GM15510 (cell line): Measurements from ENCODE around the gene SPEF2.

Experiments
- POLR2A ChIP-seq: IDR thresholded peaks from 3 replicates; pipeline ENCODE4 v1.6.1; 2011; ENCODE audit warnings: borderline replicate concordance; ENCODE audit not compliant: insufficient read length; ENCODE audit errors: extremely low read depth

The SPEF2 gene

DNA sequence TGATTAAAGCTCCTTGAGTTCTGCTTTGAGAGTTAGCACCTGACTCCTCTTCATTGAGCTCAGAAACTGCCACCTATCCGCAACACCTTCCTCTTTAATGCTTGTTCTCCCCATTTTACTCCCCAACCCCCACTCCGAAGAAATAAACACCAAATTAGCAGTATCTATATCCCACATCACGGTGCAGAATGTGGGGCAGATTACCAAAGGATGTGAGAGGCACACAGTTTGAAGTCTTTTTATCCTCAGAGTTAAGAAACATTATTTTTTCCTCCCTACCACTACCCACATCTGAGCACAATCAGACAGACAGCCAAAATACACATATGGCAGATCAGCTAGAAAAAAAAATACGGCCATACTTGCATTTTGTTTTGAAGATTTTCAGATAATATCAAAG, 212.9 kb downstream of the SPEF2 start:
- TF ChIP-seq POLR2A = no peak

DNA sequence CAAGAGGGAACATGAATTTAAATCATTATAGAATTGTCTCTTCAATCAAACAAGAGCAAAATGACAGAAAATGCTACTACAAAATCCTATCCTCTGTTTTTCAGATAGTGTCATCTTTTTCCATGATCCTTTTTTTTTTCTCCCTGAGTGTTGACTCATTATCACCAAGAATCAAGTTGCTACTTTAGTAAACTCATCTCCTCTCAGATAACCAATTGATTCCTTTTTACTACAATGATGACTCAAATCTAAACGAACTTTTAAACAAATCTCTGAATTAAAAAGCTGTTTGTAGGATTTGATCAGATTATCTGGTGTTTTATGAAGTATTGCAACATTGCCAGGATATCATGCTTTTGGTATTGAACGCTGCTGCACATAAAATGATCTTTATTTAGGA, 215.1 kb downstream of the SPEF2 start:
- TF ChIP-seq POLR2A = no peak

DNA sequence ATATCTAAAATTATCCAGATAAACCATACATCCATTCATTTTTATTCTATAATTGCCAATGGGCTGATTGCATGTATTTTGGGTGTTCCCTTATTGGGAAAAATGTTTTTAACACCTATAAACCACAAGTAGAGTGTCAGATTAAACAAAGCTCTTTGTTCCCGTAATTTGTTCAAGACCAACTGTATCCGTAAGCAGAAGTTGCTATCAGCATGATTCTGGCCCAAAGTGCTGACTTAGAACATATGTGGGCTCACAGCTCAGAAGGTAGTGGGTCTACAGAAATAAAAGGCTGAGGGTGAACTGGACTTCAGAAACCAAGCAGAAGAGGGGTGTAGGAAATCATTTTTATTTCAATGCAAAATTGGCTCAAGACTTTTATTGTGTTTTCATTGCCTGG, 215.6 kb downstream of the SPEF2 start:
- TF ChIP-seq POLR2A = no peak

DNA sequence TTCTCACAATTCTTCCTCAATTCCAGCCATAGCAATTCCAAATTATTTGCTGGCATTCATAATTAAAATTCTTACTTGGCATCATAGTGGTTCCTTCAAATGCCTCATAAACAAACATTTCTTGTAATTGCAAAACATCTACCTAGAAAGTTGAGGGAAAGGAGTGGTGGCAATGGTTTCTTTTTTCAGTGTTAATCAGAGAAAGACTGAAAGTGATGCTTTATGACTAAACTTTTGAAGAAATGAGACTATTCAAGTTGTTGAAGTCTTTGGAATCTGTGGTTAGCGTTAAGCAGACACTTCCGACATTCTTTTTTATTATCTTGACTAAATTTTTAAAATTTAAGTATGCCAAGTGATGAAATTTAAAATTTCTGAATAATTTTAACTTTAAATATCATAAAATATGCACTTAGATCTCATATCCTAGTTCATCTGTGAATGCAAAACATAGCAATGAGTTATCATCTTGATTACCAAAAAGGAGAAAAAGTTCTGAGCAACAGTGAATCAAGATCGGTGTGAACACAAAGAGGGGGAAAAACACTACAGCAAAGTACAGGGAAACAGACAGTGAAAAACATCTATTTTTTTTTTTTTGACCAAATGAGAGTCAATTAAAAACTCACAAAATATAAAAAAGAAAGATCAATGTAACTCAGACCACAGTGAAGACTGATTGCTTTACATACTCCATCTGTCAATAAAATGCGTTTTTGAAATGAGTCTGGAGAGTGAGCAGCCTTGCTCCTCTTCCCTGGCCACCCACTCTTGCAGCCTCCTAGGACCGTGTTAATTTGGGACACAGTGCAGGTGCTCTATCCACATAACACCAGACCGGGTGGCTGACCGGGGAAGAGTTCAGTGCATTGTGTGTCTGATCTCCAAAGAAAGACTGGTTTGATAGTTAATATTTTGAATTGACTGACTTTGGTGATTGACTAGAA, 218.4 kb downstream of the SPEF2 start:
- no peak for TF ChIP-seq POLR2A

GRCh38 chr5:35838370-35839042, 220.8 kb downstream of the SPEF2 start:
- no peak for TF ChIP-seq POLR2A

GRCh38 chr5:35842856-35843255, 225.2 kb downstream of the SPEF2 start:
- TF ChIP-seq POLR2A = no peak

- TF ChIP-seq POLR2A = no peak
Observed at GRCh38 chr5:35847491-35847890, 229.8 kb downstream of the SPEF2 start.

- no peak for TF ChIP-seq POLR2A
Observed at GRCh38 chr5:35847961-35848360, 230.3 kb downstream of the SPEF2 start.

DNA sequence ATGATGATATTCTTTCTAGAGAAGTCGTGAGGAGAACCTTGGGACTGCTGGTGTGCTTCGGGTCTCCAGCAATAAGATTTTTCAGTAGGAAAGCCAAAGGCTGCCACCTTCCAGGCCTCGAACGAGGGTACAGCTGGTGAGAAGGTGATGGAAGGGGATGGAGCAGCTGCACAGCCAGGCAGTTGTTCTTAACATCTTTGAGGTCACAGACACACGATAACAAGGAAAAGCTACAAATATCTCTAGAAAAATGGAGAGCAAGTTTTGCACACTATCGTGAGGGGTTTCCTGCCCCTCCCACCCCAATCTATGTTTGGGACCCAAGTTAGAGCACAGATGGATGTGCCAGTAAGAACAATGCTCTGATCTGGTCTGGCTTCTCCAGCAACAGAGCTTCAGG, 232.2 kb downstream of the SPEF2 start:
- TF ChIP-seq POLR2A = no peak

- no peak for TF ChIP-seq POLR2A
Observed at GRCh38 chr5:35850967-35851680, 233.5 kb downstream of the SPEF2 start.

DNA sequence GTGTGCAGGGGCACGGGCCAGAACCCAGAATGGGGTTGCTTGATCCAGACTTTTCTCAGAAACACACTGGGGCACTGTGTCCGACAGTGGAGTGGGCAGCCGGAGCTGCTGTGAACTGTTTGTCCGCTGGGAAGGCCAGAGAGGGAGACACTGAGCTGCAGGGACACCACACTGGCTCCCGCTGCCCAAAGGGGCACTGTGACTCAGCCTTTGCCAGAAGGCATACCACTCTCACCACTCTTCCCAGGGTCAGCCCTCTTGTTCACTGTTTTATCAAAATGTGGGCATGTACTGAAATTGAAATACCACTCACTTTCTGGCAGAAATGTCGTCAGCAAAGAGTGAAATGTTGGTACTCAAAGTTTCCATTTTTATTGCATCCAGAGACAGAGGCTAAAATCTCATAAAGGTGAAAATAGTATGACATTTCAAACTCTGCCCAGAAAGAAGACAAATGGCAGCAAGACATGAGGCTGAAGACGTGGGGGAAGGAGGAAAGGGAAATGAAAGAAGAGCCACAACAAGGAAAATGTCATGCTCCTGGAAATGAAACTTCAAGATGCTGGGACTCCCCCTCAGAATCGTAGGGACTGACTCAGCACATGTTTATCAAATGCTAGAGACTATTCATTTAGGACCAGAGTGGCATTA, 234.5 kb downstream of the SPEF2 start:
- no peak for TF ChIP-seq POLR2A

DNA sequence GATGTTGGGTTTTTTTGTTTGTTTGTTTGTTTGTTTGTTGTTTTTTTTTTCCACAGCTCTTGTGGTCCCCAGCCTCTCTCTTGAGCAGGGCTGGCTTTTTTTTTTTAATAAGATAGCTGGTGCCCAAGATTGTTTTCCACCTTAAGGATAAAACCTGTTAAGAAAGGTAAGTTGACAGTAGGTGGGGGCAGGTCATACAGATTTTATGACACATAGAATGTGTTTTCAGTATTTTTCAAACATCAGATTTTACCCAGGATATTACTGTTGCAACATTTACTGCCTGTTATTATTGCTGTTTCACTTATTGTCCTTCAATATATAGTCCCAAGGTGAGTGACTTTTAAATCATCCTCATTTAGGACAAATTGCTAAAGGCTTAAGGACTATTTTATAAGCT, 235.1 kb downstream of the SPEF2 start:
- no peak for TF ChIP-seq POLR2A

DNA sequence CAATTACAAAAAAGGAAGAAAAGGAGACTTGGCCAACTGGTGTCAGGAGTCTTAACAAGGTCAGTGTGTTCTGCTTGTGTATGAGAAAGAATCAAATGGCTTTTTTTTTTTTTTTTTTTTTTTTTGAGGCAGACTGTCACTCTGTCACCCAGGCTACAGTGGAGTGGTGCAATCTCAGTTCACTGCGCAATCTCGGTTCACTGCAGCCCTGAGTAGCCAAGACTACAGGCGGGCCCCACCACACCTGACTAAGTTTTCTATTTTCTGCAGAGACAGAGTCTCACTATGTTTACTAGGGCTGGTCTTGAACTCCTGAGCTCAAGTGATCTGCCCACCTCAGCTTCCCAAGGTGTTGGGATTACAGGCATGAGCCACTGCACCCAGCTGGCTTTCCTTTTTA, 236.0 kb downstream of the SPEF2 start:
- TF ChIP-seq POLR2A = no peak

- no peak for TF ChIP-seq POLR2A
Observed at GRCh38 chr5:35854248-35854647, 236.6 kb downstream of the SPEF2 start.

- no peak for TF ChIP-seq POLR2A
Observed at GRCh38 chr5:35855187-35855586, 237.5 kb downstream of the SPEF2 start.
